Muscle of leg (tissue), 11 donors: Measurements from ENCODE around the gene SNX21. TPM values are rescaled to one million over a fixed set of nuclear protein-coding genes. Genes with fewer than 3 reads are reported as not detected.

Experiments used
- DNase-seq: peaks from one replicate; pipeline ENCODE4 v3.0.0; 2013
- H3K27ac ChIP-seq: one replicate; pipeline ENCODE4 v1.5.1; 2013; ENCODE audit warnings: mild to moderate bottlenecking, low read length, control low read depth
- H3K27me3 ChIP-seq: one replicate; pipeline ENCODE4 v1.6.1; 2013; ENCODE audit warnings: low read length; ENCODE audit not compliant: control insufficient read depth, insufficient read depth
- H3K36me3 ChIP-seq: one replicate; pipeline ENCODE4 v1.6.1; 2013; ENCODE audit warnings: low read length; ENCODE audit not compliant: control insufficient read depth, insufficient read depth
- H3K4me1 ChIP-seq: one replicate; pipeline ENCODE4 v1.6.1; 2013; ENCODE audit warnings: low read length; ENCODE audit not compliant: control insufficient read depth, insufficient read depth
- H3K4me3 ChIP-seq: one replicate; pipeline ENCODE4 v1.5.1; 2013; ENCODE audit warnings: low read length, control low read depth
- H3K9me3 ChIP-seq: replicated peaks from 2 replicates; pipeline ENCODE4 v1.6.1; 2013; ENCODE audit warnings: low read depth, low read length; ENCODE audit not compliant: control insufficient read depth
- WGBS: methylation state at CpG from one replicate; pipeline ENCODE4 v1.1.5; 2013; ENCODE audit warnings: missing lambda C conversion rate; ENCODE audit not compliant: insufficient coverage; 5-methylcytosine and 5-hydroxymethylcytosine counted together
- polyA plus RNA-seq, 8 donors: library from polyadenylated mRNA; unstranded; fragments of 120-200 nt; gene quantifications; one replicate each; pipeline versions ENCODE4 v1.2.1 to v1.2.3, GENCODE V29; 2013; ENCODE audit warnings: inconsistent platforms in 1 of 8, low replicate concordance in 1 of 8; ENCODE audit not compliant: insufficient read length in 8 of 8, insufficient read depth in 1 of 8
- total RNA-seq: library from RNA; stranded (reverse); fragments of 120-200 nt; gene quantifications from one replicate; pipeline ENCODE4 v1.2.4, GENCODE V29; 2013

The SNX21 gene
- total and polyA plus RNA-seq, 9 donors: 20.0 to 29.5 (median 22.2) TPM

- H3K4me3 ChIP-seq: no peak overlapping the region
- no peaks in the 10 kb centered on the region for H3K4me1 ChIP-seq
- WGBS: 78% methylated on average over 3 of the region's 4 CpGs
Observed at GRCh38 chr20:45874576-45874975, 41.0 kb downstream of the SNX21 start.

GRCh38 chr20:45878076-45878761 lies 44.6 kb downstream of the SNX21 start:
- WGBS: 82% methylated on average over 11 of the region's 13 CpGs
- Histone ChIP-seq H3K4me3 (no peak overlapping the region), H3K36me3 (peaks cover 28% of the 10 kb centered on the region), H3K27me3 (no peaks in the 10 kb centered on the region), H3K27ac (no peak overlapping the region), H3K4me1 (peaks cover 3% of the 10 kb centered on the region), H3K9me3 (no peaks in the 10 kb centered on the region)
- DNase-seq: peak; percentile 84

More at GRCh38 chr20:45874576-45874975, 41.0 kb downstream of the SNX21 start:
- Histone ChIP-seq H3K9me3 (no peaks in the 10 kb centered on the region), H3K36me3 (peaks cover 23% of the 10 kb centered on the region), H3K27me3 (no peaks in the 10 kb centered on the region), H3K27ac (no peak overlapping the region)
- DNase-seq: no peak

GRCh38 chr20:45880988-45881788 lies 47.6 kb downstream of the SNX21 start, which contains the start of gene ZSWIM1:
Gene ZSWIM1, plus strand, starts transcription at chr20:45881227. Its CDS starts 1,366 bp downstream, at chr20:45882593.
- DNase-seq: peak; percentile 100
- WGBS: under 1% methylated on average over 17 of the region's 23 CpGs
- H3K36me3 ChIP-seq: peaks cover 46% of the 10 kb centered on the region

GRCh38 chr20:45882469-45883099 lies 49.0 kb downstream of the SNX21 start:
- Histone ChIP-seq H3K4me1 (peaks cover 11% of the 10 kb centered on the region), H3K36me3 (peaks cover 47% of the 10 kb centered on the region), H3K9me3 (no peaks in the 10 kb centered on the region), H3K27ac (no peak overlapping the region), H3K27me3 (no peaks in the 10 kb centered on the region), H3K4me3 (no peak overlapping the region)
- DNase-seq: no peak
- 97% methylated on average over 4 of the region's 4 CpGs for WGBS

More at GRCh38 chr20:45880988-45881788, 47.6 kb downstream of the SNX21 start, which contains the start of gene ZSWIM1:
- H3K4me1 ChIP-seq: peaks cover 6% of the 10 kb centered on the region
- H3K4me3 ChIP-seq: peak within 1 kb of the TSS; percentile 75
- no peaks in the 10 kb centered on the region for H3K9me3 ChIP-seq
- H3K27ac ChIP-seq: peak within 1 kb of the TSS; percentile 88
- no peaks in the 10 kb centered on the region for H3K27me3 ChIP-seq

- 85% methylated on average over 9 of the region's 9 CpGs for WGBS
- Histone ChIP-seq H3K4me1 (peaks cover 11% of the 10 kb centered on the region), H3K27me3 (no peaks in the 10 kb centered on the region), H3K36me3 (peaks cover 42% of the 10 kb centered on the region), H3K27ac (no peak overlapping the region), H3K9me3 (no peaks in the 10 kb centered on the region), H3K4me3 (no peak overlapping the region)
- DNase-seq: no peak
Observed at GRCh38 chr20:45883100-45883469, 49.5 kb downstream of the SNX21 start.

- Histone ChIP-seq H3K9me3 (no peaks in the 10 kb centered on the region), H3K27ac (no peak overlapping the region), H3K4me1 (peaks cover 26% of the 10 kb centered on the region), H3K27me3 (no peaks in the 10 kb centered on the region), H3K36me3 (peaks cover 49% of the 10 kb centered on the region), H3K4me3 (no peak overlapping the region)
- WGBS: 90% methylated on average over 14 of the region's 19 CpGs
- DNase-seq: no peak
Observed at GRCh38 chr20:45886590-45887345, 53.2 kb downstream of the SNX21 start.

- WGBS: no CpG with 5 or more reads among the region's 8 CpGs
- Histone ChIP-seq H3K9me3 (no peaks in the 10 kb centered on the region), H3K4me3 (no peak within 1 kb of the TSS), H3K27me3 (no peaks in the 10 kb centered on the region), H3K27ac (no peak within 1 kb of the TSS), H3K36me3 (peaks cover 48% of the 10 kb centered on the region), H3K4me1 (peaks cover 31% of the 10 kb centered on the region)
- DNase-seq: no peak
Observed at GRCh38 chr20:45887346-45887715, 53.7 kb downstream of the SNX21 start, which contains the start of gene SPATA25. Gene SPATA25, minus strand, starts transcription at chr20:45887622. Its CDS starts 32 bp downstream, at chr20:45887590.

GRCh38 chr20:45888681-45889080 lies 55.1 kb downstream of the SNX21 start:
- H3K27me3 ChIP-seq: no peaks in the 10 kb centered on the region
- peaks cover 31% of the 10 kb centered on the region for H3K4me1 ChIP-seq
- no peaks in the 10 kb centered on the region for H3K9me3 ChIP-seq
- H3K36me3 ChIP-seq: peaks cover 47% of the 10 kb centered on the region
- no peak overlapping the region for H3K27ac ChIP-seq
- no peak for DNase-seq
- WGBS: 94% methylated on average over 2 of the region's 3 CpGs
- H3K4me3 ChIP-seq: no peak overlapping the region

GRCh38 chr20:45890077-45890984 lies 56.7 kb downstream of the SNX21 start:
- under 1% methylated on average over 79 of the region's 79 CpGs for WGBS
- Histone ChIP-seq H3K36me3 (peaks cover 52% of the 10 kb centered on the region), H3K27me3 (no peaks in the 10 kb centered on the region), H3K27ac (peak overlapping the region; percentile 94), H3K4me3 (peak overlapping the region; percentile 90), H3K9me3 (no peaks in the 10 kb centered on the region), H3K4me1 (peaks cover 28% of the 10 kb centered on the region)
- DNase-seq: peak; percentile 93
